Nephron (organoid): ENCODE measurements around the gene SHKBP1.
A peak's percentile ranks its signal among the peaks of the same experiment; 100 is the strongest.

Experiments used
- H3K27ac Mint-ChIP-seq, 3 experiments: 2 replicates each; pipeline ENCODE4 v1.8.0; 2020; ENCODE audit warnings: mixed read lengths in 3 of 3, mild to moderate bottlenecking in 2 of 3, moderate library complexity in 1 of 3
- H3K27me3 Mint-ChIP-seq: 2 replicates; pipeline ENCODE4 v1.8.0; 2021; ENCODE audit warnings: low read depth, mild to moderate bottlenecking, moderate library complexity, mixed read lengths
- H3K36me3 Mint-ChIP-seq: 2 replicates; pipeline ENCODE4 v1.8.0; 2020; ENCODE audit warnings: low read depth, mixed read lengths
- H3K4me1 Mint-ChIP-seq: 2 replicates; pipeline ENCODE4 v1.8.0; 2020; ENCODE audit warnings: mixed read lengths
- H3K4me3 Mint-ChIP-seq, 3 experiments: 2 replicates each; pipeline ENCODE4 v1.8.0; 2020; ENCODE audit warnings: mild to moderate bottlenecking in 3 of 3, mixed read lengths in 3 of 3, moderate library complexity in 2 of 3
- H3K9me3 Mint-ChIP-seq: 2 replicates; pipeline ENCODE4 v1.8.0; 2020; ENCODE audit warnings: mixed read lengths
- TF ChIP-seq, protein P1 (sequence below), 3 experiments: fragments of 200-600 bp; sonication (generic); IDR thresholded peaks; one replicate each; pipeline ENCODE4 v1.5.0; 2021; ENCODE audit warnings: antibody characterized with exemption in 3 of 3; ENCODE audit not compliant: unreplicated experiment in 3 of 3

SHKBP1 gene

DNA sequence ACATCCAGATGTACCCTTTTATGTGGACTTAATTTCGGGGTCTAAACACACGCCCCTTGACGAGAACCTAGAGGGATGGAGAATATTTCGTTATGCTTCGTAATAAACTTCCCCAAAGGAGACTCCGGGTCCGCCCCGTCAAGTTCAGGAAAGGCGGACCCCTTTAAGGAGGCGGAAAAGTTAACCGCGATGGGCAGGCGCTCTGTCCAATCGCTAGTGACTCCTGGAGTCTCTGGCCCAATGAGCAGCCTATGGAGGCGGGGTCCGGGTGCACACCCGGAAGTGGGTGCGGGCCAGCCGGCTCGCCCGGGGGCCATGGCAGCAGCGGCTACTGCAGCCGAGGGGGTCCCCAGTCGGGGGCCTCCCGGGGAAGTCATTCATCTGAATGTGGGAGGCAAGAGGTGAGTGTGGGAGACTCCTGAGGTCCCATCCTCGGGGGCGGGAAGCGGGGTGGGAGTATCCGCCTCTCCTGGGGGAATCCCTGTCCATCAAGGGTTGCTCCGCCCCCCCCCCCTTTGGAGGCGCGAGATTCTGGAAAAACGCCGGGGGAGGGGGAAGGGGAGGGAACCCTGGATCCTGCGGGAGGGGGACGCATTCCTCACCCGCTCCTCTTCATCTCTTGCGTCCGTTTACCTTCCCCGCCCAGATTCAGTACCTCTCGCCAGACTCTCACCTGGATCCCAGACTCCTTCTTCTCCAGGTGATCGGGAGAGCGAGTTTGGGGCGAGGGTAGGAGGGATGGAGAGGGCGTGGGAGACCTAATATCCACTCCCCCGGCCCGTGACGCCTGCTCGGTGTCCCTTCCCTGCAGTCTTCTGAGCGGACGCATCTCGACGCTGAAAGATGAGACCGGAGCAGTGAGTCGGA, at the start of gene SHKBP1:
TSS of gene SHKBP1 (plus strand) at position 289 of the 867 bp plus-strand sequence. CDS start at position 316, 27 bp downstream.
- H3K27ac Mint-ChIP-seq, result peak within 1 kb of the TSS in 2 of 3 experiments; percentile 50 to 87
- TF ChIP-seq, protein P1, sequence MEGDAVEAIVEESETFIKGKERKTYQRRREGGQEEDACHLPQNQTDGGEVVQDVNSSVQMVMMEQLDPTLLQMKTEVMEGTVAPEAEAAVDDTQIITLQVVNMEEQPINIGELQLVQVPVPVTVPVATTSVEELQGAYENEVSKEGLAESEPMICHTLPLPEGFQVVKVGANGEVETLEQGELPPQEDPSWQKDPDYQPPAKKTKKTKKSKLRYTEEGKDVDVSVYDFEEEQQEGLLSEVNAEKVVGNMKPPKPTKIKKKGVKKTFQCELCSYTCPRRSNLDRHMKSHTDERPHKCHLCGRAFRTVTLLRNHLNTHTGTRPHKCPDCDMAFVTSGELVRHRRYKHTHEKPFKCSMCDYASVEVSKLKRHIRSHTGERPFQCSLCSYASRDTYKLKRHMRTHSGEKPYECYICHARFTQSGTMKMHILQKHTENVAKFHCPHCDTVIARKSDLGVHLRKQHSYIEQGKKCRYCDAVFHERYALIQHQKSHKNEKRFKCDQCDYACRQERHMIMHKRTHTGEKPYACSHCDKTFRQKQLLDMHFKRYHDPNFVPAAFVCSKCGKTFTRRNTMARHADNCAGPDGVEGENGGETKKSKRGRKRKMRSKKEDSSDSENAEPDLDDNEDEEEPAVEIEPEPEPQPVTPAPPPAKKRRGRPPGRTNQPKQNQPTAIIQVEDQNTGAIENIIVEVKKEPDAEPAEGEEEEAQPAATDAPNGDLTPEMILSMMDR (IDR thresholded peaks at IDR 0.05; ENCODE audit: unreplicated experiment in 3 of 3), result no peak
- H3K4me1 Mint-ChIP-seq, result peaks cover 9% of the 10 kb centered on the region
- H3K4me3 Mint-ChIP-seq, result peak within 1 kb of the TSS; percentile 85 to 90 (median 89)
- no peaks in the 10 kb centered on the region for H3K9me3 Mint-ChIP-seq
- peaks cover 3% of the 10 kb centered on the region for H3K27me3 Mint-ChIP-seq
- H3K36me3 Mint-ChIP-seq, result peaks cover 14% of the 10 kb centered on the region

DNA sequence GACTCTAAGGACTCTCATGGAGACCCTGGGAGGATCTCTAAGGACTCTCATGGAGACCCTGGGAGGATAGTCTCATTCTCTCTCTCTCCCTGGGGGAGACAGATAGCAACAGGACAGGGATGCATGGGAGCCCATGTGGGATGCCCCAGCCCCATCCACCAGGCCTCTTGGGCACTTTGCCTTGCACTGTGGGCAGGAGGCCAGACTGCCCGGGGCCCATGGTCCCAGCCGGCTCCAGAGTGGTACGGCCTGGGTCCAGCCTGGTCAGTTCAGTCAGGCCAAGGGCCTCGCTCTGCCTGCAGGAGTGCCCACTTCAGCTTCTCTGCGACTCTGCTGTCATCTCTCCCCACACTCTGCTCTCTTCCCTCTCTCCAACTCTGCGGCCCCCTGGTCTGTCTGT, 48.6 kb upstream of the SHKBP1 start:
- Mint-ChIP-seq H3K4me1 (peaks cover 18% of the 10 kb centered on the region), H3K27me3 (peaks cover 45% of the 10 kb centered on the region), H3K4me3 (peak overlapping the region in 1 of 3 experiments; percentile 55), H3K27ac (no peak overlapping the region), H3K9me3 (no peaks in the 10 kb centered on the region), H3K36me3 (no peaks in the 10 kb centered on the region)
- TF ChIP-seq, protein P1 (IDR thresholded peaks at IDR 0.05; ENCODE audit: unreplicated experiment in 3 of 3), result no peak

GRCh38 chr19:40528533-40529092, 48.1 kb upstream of the SHKBP1 start:
- Mint-ChIP-seq H3K4me3 (peak overlapping the region; percentile 17 to 55 (median 40)), H3K36me3 (no peaks in the 10 kb centered on the region), H3K9me3 (no peaks in the 10 kb centered on the region), H3K27ac (no peak overlapping the region), H3K4me1 (peaks cover 18% of the 10 kb centered on the region), H3K27me3 (peaks cover 47% of the 10 kb centered on the region)
- TF ChIP-seq, protein P1 (IDR thresholded peaks at IDR 0.05; ENCODE audit: unreplicated experiment in 3 of 3), result no peak

DNA sequence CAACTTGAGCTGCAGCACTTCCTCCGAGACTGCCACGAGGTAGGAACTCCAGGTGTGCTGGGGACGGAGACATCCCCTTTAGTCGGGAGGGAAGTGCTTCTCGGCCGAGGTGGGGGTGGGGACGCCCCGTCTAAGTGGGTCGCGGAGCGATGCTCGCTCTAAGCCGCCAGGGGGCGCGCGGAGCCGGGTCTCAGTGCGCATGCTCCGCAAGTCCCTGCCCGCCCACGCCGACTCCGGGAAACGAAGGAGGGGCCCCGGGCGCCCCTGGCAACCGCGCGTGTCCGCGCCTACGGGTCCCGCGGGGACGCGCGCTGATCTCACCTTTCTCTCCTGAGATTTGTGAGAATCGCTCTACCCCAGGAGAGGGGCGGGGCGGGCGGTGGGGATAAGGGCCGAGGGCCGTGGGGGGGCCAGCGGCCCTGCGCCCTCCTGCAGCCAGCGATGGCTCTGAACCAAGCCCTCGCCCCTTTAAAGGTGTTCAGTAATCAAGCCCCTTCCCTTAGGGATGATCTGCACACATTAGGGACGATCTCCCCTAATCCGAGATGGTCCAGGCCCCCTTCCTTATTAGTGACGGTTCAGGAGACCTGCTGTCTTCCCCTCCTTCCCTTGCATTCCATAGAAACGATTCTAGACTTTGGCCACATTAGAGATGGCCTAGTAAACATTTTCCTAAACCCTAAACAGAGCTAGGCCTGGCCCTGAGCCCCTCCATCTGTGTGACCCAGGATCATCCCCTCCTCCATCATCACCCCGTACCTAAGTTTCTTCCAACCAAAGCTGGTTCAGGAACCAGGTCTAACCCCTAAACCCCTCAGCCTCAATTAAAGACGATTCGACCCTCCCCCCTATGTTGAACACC, 47.3 kb upstream of the SHKBP1 start:
- peaks cover 45% of the 10 kb centered on the region for H3K27me3 Mint-ChIP-seq
- H3K36me3 Mint-ChIP-seq, result no peaks in the 10 kb centered on the region
- no peaks in the 10 kb centered on the region for H3K9me3 Mint-ChIP-seq
- peak overlapping the region; percentile 14 to 45 (median 37) for H3K27ac Mint-ChIP-seq
- H3K4me1 Mint-ChIP-seq, result peaks cover 18% of the 10 kb centered on the region
- TF ChIP-seq, protein P1 (IDR thresholded peaks at IDR 0.05; ENCODE audit: unreplicated experiment in 3 of 3), result peak; percentile 93 to 96 (median 96)
- H3K4me3 Mint-ChIP-seq, result peak overlapping the region; percentile 78 to 82 (median 79)

DNA sequence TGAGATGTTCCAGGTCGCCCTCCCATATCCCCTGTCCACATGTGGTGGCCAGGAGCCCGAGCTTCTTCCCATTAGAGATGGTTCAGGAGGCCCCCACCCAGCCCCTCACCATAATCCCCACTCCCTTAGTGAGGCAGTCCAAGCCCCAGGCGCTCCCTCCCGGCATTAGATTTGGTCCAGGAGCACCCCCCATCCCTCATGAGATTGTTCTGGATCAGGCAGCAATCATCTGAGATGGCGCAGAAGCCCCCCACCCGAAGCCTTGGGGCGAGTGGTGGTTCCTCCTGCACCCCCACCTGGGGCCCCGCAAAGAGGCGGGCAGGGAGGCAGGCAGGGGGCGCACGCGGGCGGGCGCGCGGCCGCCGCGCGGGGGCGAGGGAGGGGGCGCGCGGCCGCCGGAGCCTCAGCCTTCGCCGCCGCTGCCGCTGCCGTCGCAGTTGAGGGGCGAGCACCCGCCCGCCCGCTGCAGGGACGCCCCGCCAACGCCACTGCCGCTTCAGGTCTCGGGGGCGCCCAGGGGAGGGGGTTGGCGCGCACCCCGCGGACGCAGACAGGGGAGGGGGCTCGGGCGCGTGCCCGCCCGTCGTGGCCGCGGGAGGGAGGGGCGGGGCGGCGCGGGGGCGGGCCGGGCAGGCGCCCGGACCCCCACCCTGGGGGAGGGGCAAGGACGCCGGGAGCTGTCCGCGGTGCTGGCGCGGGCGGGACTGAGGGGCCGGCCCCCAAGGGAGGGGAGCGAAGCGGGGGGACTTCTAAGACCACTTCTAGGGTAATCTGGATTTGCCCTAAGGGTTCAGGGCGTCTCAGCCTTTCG, 46.4 kb upstream of the SHKBP1 start:
- Mint-ChIP-seq H3K4me3 (peak overlapping the region; percentile 78 to 82 (median 79)), H3K27me3 (peaks cover 44% of the 10 kb centered on the region), H3K9me3 (no peaks in the 10 kb centered on the region), H3K4me1 (peaks cover 18% of the 10 kb centered on the region), H3K27ac (peak overlapping the region in 1 of 3 experiments; percentile 14), H3K36me3 (no peaks in the 10 kb centered on the region)
- TF ChIP-seq, protein P1 (IDR thresholded peaks at IDR 0.05; ENCODE audit: unreplicated experiment in 3 of 3), result no peak
